ENCODE measurements around the gene PPM1A.
"Not testable (repeated sequence)": the region's sequence is repeated elsewhere in the genome, so short reads cannot be mapped to it uniquely, and the experiment has no call there.

Gene PPM1A

GRCh38 chr14:60273956-60274355 lies 24.9 kb downstream of the PPM1A start:
- no peak for DNase-seq

DNA sequence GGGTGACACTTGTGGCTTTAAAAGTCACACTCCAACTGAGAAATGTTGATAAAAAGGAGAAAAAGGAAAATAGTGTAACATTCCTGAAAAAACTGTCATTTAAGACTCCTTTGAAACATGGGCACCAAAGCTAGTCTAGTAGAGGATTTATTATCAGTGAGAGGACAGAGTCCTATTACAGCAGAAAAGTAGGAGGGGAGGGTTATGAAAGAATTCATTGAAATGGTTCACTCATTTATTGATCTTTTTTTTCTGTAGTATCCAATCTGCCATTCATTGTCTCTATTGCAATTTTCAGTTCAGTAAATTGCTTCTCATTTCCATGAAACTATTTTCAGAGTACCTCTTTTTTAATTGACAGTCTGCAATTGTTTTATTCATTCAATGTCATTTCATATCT lies 25.4 kb downstream of the PPM1A start:
- no peak for DNase-seq

GRCh38 chr14:60275932-60276331 lies 26.9 kb downstream of the PPM1A start:
- no peak for DNase-seq

- no peak for DNase-seq
These were observed 27.3 kb downstream of the PPM1A start for GRCh38 chr14:60276347-60276746.

DNA sequence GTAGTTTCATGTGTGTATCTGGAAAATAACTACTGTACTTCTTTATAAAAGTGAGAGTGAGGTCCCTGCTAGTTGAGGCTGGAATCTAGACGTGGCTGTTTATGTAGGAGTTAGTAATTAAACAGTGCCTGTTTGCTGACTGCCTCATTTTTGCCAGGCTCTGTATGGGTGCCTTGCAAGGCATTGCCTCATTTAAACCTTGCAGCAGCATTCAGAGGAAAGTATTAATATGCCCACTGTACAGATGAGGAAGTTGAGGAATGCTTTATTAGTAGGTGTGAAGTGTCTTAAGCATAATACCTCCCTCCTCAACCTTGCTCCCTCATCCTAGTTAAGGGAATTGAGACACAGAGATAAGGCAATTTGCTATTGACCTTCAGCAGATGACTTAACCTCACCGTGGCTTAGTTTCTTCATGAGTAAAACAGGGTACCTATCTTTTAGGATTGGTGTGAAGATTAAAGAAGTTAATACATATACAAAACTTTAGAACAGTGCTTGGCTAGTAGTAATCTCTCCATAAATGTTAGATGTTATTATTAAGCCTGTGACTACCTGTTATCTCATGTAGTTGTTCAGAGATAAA lies 28.7 kb downstream of the PPM1A start:
- DNase-seq, result peak; percentile 12

GRCh38 chr14:60278350-60278749 lies 29.3 kb downstream of the PPM1A start:
- no peak for DNase-seq

DNA sequence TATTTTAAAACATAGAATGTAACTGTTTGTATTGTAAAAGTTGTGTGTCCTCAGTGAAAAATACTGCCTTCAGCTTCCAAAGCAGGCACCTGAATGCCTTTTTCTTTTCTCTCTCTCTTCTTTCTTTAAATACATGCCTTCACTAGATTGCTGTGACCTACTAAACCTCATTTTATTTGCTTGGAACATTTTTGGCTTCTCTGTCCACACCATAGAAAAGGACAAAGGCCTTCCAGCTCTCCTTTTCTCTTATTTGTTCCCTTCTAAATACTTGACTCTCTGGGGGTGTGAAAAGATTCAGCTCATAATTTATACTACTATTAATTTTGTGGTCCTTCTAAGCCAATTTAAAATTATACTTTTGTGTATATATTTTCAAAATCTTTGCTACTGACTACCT lies 38.4 kb downstream of the PPM1A start:
- no peak for DNase-seq

- DNase-seq, result no peak
These were observed 39.3 kb downstream of the PPM1A start for GRCh38 chr14:60288279-60288678.

DNA sequence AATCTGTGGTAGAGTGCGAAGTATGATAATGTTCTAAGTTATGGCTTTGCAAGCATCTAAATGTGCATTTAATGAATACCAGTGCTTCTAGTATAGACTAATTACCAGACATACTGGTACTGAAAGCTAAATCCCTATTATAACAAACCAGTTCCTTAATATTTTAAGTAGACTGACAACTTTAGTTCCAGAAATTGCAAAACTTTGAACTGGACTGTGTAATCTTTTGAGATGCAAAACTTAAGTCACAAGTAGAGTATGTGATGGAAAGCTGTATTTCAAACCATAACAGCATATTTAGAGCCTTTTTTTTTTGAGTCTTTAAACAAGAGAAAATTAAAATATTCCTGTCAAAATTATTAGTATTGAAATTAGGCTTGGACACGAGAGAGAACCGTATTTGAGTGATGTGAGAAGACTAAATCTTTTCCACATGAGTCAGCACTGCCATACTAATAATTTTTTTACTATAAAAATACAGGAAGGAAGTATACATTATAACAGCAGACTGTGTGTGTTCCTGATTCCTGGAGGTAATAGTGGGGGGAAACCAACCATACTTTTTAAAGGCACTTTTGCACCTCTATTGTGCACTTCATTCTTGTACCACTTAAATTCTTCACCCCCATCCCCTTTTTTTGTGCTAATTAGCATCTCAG lies 45.5 kb downstream of the PPM1A start:
- no peak for DNase-seq

DNA sequence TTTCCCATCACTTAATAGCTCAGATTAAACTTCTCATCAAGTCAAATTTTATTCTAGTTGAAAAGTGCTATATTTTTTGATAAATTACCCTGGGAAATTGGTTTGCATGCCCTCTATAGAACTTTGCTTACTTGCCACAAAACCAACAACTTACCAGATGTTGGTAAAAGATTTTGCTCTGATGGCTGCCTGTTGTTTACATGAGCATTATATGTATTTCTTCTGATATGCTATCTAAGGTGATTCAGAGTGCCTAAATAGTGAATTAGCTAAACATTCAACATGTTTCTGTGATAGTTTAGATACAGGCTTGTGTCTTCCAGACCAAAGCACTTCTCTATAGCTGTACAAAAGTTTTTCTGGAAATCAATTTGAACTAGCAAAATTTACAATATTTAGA lies 51.0 kb downstream of the PPM1A start:
- DNase-seq, result no peak

DNA sequence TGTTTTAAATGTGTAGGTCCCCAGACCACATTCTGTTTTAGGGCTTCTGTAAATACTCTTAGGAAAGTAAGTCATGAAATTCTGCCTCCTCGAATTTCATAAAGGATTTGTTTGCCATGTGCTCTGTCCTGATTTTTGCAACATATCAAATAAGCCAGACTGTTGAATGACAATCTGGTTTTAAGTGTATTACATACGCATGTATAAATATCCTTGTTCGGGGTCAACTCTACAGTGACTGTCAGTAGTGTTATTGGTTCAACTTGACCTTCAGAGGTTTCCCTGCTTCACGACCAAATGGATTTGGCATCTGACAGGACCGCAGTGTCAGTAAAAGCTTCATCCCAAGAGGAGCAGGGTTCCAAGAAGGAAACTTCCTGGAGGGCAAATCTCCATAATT lies 52.7 kb downstream of the PPM1A start:
- DNase-seq, result no peak

DNA sequence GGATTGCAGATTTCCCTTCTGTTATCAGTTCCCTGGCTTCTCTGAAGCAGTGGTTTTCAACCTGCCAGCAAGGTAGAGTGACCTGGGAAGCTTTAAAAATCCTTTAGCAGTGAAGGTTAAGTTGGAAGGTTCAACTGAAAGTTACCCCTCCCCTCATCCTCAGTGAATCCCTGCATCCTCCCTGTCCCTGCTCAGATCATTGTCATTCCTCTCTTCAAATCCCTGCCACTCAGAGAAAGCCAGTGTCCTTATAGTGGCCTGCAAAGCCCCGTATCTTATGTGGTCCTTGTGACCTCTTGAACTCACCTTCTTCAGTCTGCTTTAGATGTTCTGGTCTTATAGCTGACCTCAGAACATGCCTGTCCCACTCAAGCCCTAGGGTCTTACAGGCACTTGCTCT lies 53.6 kb downstream of the PPM1A start:
- no peak for DNase-seq

GRCh38 chr14:60303745-60304144 lies 54.7 kb downstream of the PPM1A start:
- DNase-seq, result no peak

DNA sequence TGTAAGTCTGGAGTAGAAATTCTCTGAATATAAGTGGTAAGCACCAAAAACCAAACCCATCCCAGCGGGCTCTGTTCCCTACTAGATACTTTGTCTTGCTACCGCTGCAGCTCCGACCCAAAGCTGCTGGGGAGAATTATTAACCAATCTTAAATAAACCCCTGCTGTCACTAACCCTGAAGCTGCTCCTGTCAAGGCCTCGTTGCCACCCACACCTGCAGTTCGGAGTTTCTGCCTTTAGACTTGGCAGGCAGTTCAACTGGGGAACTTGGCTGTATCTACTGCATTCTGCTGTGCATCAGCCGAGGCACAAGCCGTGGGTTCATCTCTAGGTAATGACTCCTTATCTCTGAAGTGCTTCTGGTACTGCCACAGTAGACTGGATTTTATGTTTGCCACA lies 55.5 kb downstream of the PPM1A start:
- no peak for DNase-seq

- peak; percentile 34 for DNase-seq
These were observed 61.0 kb downstream of the PPM1A start for GRCh38 chr14:60309867-60310552.

- DNase-seq, result no peak
These were observed 62.4 kb downstream of the PPM1A start for GRCh38 chr14:60311417-60311816.

- DNase-seq, result no peak
These were observed 64.1 kb downstream of the PPM1A start for GRCh38 chr14:60313093-60313492.

DNA sequence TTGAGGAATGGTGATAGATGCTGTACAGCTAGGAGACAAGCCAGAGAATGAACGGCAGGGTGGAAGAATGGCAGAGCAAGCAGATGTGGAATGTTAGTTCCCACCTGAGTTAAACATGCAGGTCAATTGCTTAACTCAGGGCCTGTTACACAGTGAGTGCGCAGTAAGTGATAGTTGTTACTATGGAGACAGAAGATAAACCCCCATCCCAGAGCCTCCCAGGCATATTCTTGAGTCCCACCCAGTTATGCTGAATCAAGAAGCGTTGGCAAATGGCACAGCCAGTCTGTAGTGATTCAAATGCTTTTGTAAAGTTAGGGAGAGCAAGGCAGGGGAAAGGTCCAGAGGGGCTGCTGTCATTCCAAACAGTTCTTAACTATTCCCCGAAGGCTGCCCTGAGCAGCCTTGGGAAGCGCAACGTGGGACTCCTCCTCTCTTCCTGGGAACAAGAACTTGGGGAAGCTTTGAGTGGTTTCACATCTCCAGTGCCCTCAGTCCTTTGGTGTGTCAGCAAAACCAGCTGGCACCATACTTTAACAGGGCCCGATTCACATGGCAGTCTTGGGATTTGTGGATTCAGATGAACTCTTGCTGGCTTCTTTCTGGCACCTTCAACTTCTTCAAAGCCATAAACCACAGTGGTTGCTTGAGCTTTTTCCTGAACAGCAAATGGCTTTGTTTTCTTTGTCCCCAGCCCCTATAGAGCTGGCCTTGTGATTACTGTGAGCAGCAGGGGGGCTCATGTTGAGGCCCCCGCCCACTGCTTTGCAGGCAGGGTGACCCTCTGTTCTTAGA lies 66.4 kb downstream of the PPM1A start:
- no peak for DNase-seq

DNA sequence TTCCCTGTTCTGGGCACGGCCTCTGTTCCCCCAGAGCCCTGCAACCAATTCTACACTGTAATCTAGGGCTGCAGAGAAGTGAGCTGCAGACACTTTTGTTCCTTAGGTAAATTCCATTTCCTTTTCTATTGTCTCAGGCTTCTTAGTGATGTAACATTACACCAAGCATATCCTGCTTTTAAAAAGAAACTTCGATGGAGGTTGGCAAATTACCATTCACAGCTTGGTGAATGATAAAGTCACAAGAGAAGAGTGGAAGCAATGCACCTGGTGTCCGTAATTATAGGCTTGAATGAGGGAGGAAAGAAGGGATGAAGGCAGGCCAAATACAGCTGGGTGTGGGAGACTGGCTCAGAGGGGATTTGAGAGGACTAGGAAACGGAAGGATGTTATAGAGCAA lies 68.6 kb downstream of the PPM1A start:
- DNase-seq, result peak; percentile 51

DNA sequence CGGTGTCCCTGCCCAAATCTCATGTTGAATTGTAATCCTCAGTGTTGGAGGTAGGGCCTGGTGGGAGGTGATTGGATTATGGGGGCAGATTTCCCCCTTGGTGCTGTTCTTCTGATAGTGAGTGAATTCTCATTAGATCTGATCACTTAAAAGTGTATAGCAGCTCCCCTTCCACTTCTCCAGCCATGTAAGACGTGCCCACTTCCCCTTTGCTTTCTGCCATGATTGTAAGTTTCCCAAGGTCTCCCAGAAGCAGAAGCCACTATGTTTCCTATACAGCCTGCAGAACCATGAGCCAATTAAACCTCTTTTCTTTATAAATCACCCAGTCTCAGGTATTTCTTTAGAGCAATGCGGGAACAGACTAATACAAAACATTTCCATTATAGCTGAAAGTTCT lies 71.8 kb downstream of the PPM1A start:
- not testable (repeated sequence) for DNase-seq

- peak; percentile 76 for DNase-seq
These were observed 74.3 kb downstream of the PPM1A start for GRCh38 chr14:60323199-60323896.

DNA sequence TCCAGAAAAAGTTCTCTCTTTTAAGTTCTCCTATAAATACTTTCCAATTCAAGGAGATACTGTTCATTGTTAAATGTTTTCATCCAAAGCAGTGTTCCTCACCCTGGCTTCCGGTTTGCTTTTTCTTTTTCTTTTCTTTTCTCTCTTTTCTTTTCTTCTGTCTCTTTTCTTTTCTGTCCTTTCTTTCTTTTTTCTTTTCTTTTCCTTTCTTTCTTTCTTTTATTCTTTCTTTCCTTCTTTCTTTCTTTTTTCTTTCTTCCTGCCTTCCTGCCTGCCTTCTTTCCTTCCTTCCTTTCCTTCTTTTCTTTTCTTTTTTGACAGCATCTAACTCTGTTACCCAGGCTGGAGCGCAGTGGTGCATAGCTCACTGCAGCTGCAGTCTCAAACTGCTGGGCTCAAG lies 75.8 kb downstream of the PPM1A start:
- no peak for DNase-seq

GRCh38 chr14:60326274-60326673 lies 77.3 kb downstream of the PPM1A start:
- no peak for DNase-seq
